Measurements from ENCODE around the gene FAM200B.

Gene FAM200B

GRCh38 chr4:15668566-15669435, 12.8 kb upstream of the FAM200B start:
- DNase-seq = no peak

DNA sequence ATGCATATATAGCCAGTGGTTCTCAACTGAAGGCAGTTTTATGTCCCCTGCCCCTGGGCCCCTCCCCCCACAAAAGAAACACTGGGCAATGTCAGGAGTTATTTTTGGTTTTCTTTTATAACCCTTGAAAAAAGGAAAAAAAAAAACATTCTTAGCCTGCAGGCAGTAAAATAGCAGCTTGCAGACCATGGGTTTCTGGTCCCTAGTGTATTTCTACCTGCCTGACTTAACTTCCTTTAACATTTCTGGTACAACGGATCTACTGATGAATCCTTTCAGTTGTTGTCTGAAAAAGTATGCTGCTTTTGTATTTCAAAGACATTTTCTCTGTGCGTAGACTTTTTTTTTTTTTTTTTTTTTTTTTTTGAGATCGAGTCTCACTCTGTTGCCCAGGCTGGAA, 11.1 kb upstream of the FAM200B start:
- DNase-seq = no peak

DNA sequence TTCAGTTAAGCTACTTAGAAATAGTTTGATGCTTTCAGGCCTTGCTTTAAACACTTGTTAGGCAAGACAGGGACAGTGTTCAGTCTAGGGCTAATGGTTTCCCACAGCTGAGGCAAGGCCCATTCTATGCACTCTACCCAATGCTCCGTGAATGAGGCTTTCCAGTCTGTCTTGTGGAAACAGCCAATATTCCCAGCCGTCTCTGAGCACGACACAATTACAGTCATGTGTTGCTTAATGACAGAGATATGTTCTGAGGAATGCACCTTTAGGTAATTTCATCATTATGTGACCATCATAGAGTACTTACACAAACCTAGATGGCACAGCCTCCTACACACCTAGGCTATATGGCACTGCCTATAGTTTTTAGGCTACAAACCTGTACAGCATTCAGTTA, 9.5 kb upstream of the FAM200B start:
- DNase-seq = no peak

DNA sequence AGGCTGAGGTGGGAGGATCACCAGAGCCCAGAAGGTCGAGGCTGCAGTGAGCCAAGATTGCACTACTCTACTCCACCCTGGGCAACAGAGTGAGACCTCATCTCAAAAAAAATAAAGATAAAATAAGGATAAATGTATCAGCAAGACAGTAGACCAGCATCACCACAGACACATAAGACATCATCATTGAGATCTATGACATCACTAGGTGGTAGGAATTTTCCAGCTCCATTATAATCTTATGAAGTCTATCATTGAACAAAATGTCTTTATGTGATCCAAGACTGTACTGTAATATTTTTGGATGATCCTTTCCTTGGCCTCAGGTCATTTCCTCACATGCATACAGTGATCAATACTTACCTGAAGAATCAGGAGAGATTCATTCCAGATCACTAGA, 8.3 kb upstream of the FAM200B start:
- DNase-seq = no peak

DNA sequence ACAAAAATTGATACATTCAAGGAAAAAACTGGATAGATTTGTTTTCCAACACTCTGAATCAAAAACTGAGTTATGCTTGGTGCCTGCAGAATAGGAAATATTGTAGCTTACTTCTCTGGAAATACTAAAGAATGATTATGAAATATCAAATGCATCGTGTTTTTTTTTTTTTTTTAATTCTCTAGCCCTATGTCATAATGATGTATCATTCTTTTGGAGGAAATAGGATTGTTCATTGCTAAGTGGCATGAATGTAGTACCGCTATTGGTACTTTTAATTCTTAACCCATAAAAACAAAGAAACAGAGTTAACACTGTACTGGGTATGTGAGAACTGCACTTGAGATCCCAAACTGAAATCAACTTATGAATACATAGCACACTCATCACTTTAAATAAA, 7.6 kb upstream of the FAM200B start:
- no peak for DNase-seq

GRCh38 chr4:15674926-15675325, 6.7 kb upstream of the FAM200B start:
- DNase-seq = no peak

DNA sequence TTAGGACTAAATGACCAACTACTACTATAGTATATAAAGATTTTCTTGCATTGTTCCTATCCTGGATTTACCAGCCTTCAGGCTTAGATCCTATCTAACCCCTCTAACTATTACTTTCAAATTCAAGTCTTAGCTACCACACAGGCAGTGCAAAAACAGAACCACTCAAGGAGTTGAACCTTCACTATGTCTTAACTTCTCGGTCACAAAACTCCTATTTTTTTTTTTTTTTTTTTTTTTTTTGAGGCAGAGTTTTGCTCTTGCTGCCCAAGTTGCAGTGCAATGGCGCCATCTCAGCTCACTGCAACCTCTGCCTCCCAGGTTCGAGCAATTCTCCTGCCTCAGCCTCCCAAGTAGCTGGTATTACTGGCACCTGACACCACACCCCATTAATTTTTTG, 6.3 kb upstream of the FAM200B start:
- DNase-seq = no peak

GRCh38 chr4:15676039-15676438, 5.6 kb upstream of the FAM200B start:
- DNase-seq = no peak

GRCh38 chr4:15676899-15677298, 4.7 kb upstream of the FAM200B start:
- no peak for DNase-seq

- DNase-seq = no peak
These were observed 4.1 kb upstream of the FAM200B start for GRCh38 chr4:15677507-15677988.

DNA sequence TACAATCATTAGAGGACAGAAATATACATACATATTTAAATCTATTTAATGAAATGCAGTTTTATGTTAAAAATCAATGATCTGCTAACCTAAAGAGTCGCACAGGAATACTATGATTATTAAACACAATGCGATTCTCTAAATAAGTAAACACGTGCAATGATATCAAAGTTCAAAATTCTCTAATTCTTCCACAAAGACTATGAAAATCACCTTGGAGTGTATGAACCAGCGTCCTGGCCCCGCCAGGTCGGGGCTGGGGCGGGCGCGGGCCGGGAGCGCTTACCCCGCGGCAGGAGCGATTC, 608 bp upstream of the FAM200B start:
- DNase-seq = no peak

DNA sequence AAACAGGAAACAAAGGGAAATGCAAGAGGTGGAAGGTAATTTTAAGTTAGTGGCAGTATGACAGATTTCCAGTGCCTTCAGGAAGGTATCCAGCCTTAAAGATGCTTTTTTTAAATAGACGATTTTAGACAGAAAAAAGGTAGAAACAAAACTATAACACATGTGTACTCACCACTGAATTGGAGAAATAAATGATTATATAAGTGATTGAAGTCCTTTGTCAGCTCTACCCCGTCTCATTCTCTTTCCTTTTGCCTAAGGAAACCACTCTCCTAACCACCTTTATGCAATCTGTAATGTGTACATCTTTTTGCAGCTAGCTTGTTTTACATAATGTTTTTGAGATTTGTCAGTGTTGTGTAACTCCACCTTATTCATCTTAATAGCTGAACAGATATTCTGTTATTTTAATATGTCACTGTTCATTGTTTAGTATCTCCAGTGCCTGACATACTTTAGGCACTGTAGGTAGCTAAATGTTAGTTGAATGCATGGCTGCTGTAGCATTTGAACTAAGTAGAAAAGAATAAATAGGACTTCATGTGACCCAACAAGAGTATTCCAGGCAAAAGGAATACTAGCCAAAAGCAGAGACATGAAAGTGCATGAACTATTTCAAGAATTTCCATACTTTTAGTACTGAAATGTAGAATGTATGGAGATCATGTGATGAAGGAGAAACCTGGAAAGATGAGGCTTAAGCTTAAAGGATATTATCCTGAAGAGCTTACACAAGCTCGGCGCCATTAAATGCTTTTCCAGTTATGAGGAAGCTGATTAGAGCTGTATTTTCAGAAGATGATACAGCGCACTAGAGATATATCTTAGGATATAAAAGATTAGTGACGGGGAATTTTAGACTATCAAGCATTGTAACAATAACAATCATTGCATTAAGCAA, 865 bp downstream of the FAM200B start:
- DNase-seq = no peak

DNA sequence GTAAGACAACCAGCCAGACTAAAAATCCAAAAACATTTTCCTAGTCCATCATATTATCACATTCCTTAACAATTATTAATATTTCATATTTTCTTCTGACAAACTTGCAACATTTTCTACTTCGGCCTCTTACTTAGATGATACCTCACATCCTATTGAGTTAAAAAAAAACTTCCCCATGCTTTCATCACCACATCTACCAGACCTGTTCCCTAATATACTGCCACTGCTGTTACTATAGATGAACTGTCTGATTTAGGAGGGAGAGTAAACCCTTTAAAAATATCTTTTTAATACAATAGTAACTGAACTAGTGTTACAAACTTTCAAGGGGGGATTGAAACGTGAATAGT, 1.5 kb downstream of the FAM200B start:
- no peak for DNase-seq

DNA sequence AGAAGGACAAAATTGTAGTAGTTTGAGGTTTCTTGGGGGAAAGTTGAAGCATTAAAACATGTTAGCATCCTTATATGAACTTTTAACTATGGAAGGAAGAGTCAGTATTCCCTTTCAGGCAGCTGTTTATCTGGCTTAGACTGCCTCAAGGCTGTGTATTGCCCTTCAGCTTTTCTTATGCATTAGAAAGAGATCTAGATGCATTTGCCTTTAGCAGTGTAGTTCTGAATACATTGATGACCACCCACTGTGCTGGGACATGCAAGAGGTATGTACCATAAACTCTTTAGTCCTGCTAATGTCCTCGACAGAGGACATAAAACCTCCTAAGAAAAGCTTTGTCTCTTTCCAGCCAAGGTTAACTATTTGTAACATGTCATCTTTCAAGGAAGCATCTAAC, 2.9 kb downstream of the FAM200B start:
- no peak for DNase-seq

DNA sequence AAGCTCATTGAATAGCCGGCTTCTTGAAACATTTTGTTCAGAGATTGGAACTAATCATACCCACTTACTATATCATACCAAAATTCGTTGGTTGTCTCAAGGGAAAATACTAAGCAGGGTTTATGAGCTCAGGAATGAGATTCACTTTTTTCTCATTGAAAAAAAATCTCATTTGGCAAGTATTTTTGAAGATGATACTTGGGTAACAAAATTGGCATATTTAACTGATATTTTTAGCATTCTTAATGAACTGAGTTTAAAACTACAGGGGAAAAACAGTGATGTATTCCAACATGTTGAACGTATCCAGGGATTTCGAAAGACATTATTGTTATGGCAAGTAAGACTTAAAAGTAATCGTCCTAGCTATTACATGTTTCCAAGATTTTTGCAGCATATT, 6.4 kb downstream of the FAM200B start:
- no peak for DNase-seq

- no peak for DNase-seq
These were observed 7.9 kb downstream of the FAM200B start for GRCh38 chr4:15689540-15689939.

GRCh38 chr4:15690020-15690809, 8.6 kb downstream of the FAM200B start:
- peak; percentile 24 for DNase-seq

DNA sequence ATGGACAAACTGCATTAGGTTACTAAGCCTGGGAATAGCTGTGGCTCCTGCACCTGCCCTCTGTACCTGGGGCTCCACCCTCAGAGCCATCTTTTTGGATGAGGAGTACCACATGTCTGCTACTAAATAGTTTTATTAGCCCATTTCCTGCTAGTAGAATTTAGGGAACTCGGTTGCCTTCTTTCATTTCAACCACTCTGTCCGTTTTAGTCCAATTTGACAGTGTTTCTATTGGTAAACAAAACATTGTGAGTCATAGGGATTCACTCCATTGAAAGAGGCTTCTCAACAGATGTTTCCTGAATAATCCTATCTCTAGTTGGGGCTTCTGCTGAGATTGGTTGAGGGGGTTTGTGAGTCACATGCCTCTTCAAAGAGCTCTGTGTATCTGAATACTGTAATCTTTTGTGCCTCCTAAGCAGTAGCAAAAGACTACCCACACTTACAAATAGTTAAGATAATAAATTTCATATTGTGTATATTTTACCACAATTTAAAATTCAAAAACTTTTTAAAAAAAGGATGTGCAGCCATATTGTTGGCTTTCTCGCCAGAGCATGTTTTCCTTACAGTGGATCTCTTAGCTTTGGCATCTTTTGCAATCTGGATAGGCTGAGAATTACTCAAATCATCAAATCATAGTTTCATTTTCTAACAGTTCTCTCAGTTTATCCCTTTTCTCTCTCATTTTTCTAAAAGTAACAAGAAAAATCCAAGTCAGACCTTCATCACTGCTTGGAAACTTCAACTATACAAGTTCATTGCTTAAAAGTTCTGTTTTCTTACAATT, 9.9 kb downstream of the FAM200B start:
- DNase-seq = no peak

- no peak for DNase-seq
These were observed 11.0 kb downstream of the FAM200B start for GRCh38 chr4:15692602-15693001.

DNA sequence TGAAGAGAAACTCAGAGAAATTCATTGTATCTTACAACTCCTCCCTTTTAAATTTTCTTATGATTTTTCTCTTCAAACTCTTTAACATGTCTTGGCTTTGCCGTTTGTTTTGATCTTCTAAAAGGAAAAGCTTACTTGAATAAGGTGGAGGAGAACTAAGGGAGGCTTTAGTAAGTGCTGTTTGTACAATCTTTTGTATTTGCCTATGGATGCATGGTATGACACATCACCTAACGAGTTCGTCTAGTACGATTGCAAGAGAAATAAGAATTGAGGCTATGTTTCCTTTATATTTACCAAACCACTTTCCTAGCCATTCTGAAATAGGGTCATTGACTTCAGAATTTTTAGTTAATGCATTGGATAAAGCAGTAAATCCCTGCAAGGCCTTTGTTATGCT, 12.8 kb downstream of the FAM200B start:
- DNase-seq = no peak

DNA sequence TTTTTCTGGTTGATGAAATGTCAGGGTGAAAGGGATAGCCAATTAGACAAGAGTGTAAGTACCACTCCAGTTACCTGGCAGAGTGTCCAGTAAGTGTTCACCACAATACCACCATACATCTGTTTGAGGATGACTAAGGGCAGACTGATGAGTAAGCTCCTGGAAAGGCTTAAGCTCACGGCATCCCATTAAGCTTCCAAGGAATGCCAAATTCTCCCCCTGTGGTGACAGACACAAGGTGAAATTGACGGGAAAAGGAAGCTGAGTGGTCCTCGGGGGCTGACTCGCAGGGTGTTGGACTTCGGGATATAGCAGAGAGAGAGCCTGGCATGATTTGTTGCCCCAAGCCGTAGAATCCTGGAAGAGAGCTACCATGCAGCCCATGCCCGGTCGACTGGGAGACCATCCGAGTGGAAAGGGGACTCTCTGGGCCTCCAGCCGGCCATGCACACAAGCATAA, 13.6 kb downstream of the FAM200B start:
- no peak for DNase-seq

DNA sequence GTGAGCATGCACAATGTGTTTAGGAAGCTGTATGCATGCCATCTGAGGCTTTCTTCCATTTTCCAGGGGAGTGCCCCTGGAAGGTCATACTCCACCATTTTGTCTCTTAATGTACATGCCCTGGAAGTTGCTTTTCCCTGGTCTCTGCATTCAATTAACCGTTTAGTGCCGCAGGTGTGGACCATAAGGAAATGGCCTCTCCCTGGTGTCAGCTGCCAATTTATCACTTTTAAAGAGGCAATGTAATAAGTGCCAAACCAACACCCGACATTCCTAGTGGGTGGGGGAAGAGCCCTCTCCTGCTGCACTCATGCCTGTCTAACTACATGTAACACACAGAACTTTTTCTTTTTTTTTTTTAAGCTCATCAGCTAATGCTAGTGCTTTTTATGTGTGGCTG, 14.1 kb downstream of the FAM200B start:
- DNase-seq = no peak

Data from NCI-H1048 (cell line).